ENCODE data around the gene CCR1. TPM values are rescaled to one million over a fixed set of nuclear protein-coding genes. Genes with fewer than 3 reads are reported as not detected.

CCR1 gene
- 0.94 TPM for total RNA-seq

DNA sequence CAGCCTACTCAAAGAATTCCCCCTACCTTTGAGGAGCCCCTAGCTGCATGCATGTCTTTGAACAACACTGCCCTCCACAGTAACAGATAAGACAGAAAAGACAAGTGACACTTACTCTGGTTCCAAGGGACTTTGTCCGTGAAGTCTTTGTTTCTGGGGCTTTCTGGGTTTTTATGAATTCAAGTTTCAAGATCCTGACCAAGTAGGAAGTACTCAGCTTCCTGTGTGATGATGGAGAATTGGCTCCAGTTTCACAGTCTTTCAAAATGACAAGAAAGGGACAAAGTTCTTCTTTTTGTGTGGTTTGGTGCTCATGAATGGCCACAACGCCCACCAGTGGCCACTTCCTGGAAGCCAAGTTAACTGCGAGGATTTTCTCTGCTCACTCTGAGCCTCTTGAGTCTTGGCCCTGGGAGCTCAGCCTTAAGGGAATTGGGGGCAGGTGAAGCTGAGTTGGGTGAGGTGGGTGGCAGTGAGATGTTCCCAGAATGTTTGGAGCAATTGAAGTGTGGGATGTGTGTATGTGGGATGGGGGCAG lies at the start of gene CCR1:
Gene CCR1 (minus strand): TSS at position 147 of the 538 bp plus-strand sequence. CDS start 4,000 bp downstream, outside the sequence.

DNA sequence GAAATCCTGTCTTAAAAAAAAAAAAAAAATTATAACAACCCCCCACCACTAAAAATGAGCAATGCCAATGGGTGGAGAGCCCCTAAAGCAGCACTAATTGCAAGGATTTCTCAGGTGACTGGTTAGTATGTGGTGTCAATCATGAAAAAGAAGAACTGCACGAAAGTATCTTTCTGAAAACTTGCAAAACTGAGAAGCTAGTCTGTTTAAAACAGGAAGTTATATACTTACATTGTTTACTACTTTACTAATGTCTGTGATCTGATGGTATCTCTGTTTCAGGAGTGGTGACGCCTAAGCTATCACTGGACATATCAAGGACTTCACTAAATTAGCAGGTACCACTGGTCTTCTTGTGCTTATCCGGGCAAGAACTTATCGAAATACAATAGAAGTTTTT lies 34.0 kb upstream of the CCR1 start, which contains the start of gene CCR3:
Gene CCR3 (plus strand): TSS at position 341 of the 400 bp plus-strand sequence. CDS start 22,699 bp downstream, outside the sequence.

Other genes starting within 250 kb of the CCR1 start
- 3.1 TPM for gene FYCO1, start 212.5 kb downstream of the CCR1 start, total RNA-seq
- gene XCR1, start 180.8 kb downstream of the CCR1 start, total RNA-seq, result not detected
- not detected for gene CCR3, start 34.1 kb upstream of the CCR1 start, total RNA-seq
- not detected for gene CCR2, start 145.8 kb upstream of the CCR1 start, total RNA-seq
- gene CCR5, start 162.6 kb upstream of the CCR1 start, total RNA-seq, result not detected
- gene CCRL2, start 198.9 kb upstream of the CCR1 start, total RNA-seq, result 1.9 TPM